Testis (tissue), 3 donors: ENCODE data around the gene ANKRA2. TPM values are rescaled to one million over a fixed set of nuclear protein-coding genes. Genes with fewer than 3 reads are reported as not detected.

Experiments
- DNase-seq: peaks from one replicate; pipeline ENCODE4 v3.0.0-alpha.2; 2019
- H3K27ac ChIP-seq, 2 donors: fragments of 200-600 bp; sonication (generic); one replicate each; pipeline ENCODE4 v1.5.1; 2019
- H3K27me3 ChIP-seq: fragments of 200-600 bp; sonication (generic); one replicate; pipeline ENCODE4 v1.5.1; 2019
- H3K36me3 ChIP-seq: fragments of 200-600 bp; sonication (generic); one replicate; pipeline ENCODE4 v1.5.1; 2017; ENCODE audit warnings: low read depth; ENCODE audit errors: missing control alignments
- H3K4me1 ChIP-seq: fragments of 200-600 bp; sonication (generic); one replicate; pipeline ENCODE4 v1.5.1; 2019
- H3K4me3 ChIP-seq, 2 donors: fragments of 200-600 bp; sonication (generic); one replicate each; pipeline ENCODE4 v1.5.1; 2017 to 2019
- H3K9me3 ChIP-seq: fragments of 200-600 bp; sonication (generic); one replicate; pipeline ENCODE4 v1.5.1; 2017
- CTCF ChIP-seq, 3 experiments: fragments of 450-650 bp in 2 of 3; fragments of 200-600 bp in 1 of 3; sonication (generic) in 1 of 3; IDR thresholded peaks; one replicate each; pipeline ENCODE4 v1.5.1; 2016 to 2019; ENCODE audit warnings: antibody characterized with exemption in 3 of 3, mild to moderate bottlenecking in 2 of 3, moderate library complexity in 1 of 3
- POLR2A ChIP-seq: fragments of 450-650 bp; IDR thresholded peaks from one replicate; pipeline ENCODE4 v1.6.1; 2017; ENCODE audit warnings: antibody characterized with exemption, mild to moderate bottlenecking, moderate library complexity
- WGBS, 2 donors: methylation state at CpG; one replicate each; pipeline ENCODE4 v1.1.5; 2018; 5-methylcytosine and 5-hydroxymethylcytosine counted together
- intact Hi-C: fragments of 100-400 bp; cut with DNase I; formaldehyde crosslinking; loops from one replicate; pipeline ENCODE4 v1.15.1; 2023; ENCODE audit warnings: low total_unique reads
- polyA plus RNA-seq: library from polyadenylated mRNA; stranded (reverse); fragments of 350-450 nt; fragmentation: Illumina TruSeq; extraction: RNeasy Lipid Tissue Mini Kit (QIAGEN cat#74804); gene quantifications from one replicate; pipeline ENCODE4 v1.2.3, GENCODE V29; 2014; ENCODE audit warnings: low read depth, low replicate concordance; ENCODE audit not compliant: insufficient read depth
- total RNA-seq, 2 donors: library from RNA; depleted of rRNA; stranded (reverse); fragments of >200 nt; gene quantifications; one replicate each; pipeline ENCODE4 v1.2.3, GENCODE V29; 2016

ANKRA2 gene
- total and polyA plus RNA-seq, 3 donors from 2014 or later = 20.3 to 34.7 (median 33.6) TPM

GRCh38 chr5:73587923-73588322 lies 22.5 kb upstream of the ANKRA2 start:
- no peaks in the 10 kb centered on the region for H3K36me3 ChIP-seq
- WGBS, 2 donors = 71 to 72% methylated on average over 1 of the region's 1 CpG
- no peaks in the 10 kb centered on the region for H3K27me3 ChIP-seq
- H3K27ac ChIP-seq = no peak overlapping the region
- no peak for DNase-seq
- no peak overlapping the region for H3K4me3 ChIP-seq
- no peaks in the 10 kb centered on the region for H3K9me3 ChIP-seq
- no peaks in the 10 kb centered on the region for H3K4me1 ChIP-seq
- TF ChIP-seq CTCF (IDR thresholded peaks at IDR 0.05) (no peak), POLR2A (no peak)
- intact Hi-C loops = no loop called here

GRCh38 chr5:73582285-73583145 lies 17.1 kb upstream of the ANKRA2 start:
- no peaks in the 10 kb centered on the region for H3K27me3 ChIP-seq
- H3K9me3 ChIP-seq = no peaks in the 10 kb centered on the region
- no peaks in the 10 kb centered on the region for H3K36me3 ChIP-seq
- H3K4me1 ChIP-seq = no peaks in the 10 kb centered on the region
- H3K27ac ChIP-seq = no peak overlapping the region
- intact Hi-C loops = no loop called here
- no peak for DNase-seq
- TF ChIP-seq POLR2A (no peak), CTCF (IDR thresholded peaks at IDR 0.05) (no peak)
- H3K4me3 ChIP-seq = no peak overlapping the region
- WGBS, 2 donors = 64 to 82% methylated on average over 3 of the region's 3 CpGs

GRCh38 chr5:73565969-73566547 lies 619 bp upstream of the ANKRA2 start:
- no peaks in the 10 kb centered on the region for H3K9me3 ChIP-seq
- no peak for DNase-seq
- 5 to 6% methylated on average over 8 of the region's 8 CpGs for WGBS, 2 donors
- H3K36me3 ChIP-seq = no peaks in the 10 kb centered on the region
- peaks cover 12% of the 10 kb centered on the region for H3K4me1 ChIP-seq
- peak overlapping the region; percentile 85 to 94 for H3K27ac ChIP-seq
- peak overlapping the region; percentile 79 to 99 for H3K4me3 ChIP-seq
- no peaks in the 10 kb centered on the region for H3K27me3 ChIP-seq
- intact Hi-C loops = no loop called here
- no peak for TF ChIP-seq CTCF (IDR thresholded peaks at IDR 0.05)
- no peak for TF ChIP-seq POLR2A

GRCh38 chr5:73564675-73565074 lies 764 bp downstream of the ANKRA2 start:
- TF ChIP-seq CTCF (IDR thresholded peaks at IDR 0.05) (no peak), POLR2A (no peak)
- no peak for DNase-seq
- peaks cover 12% of the 10 kb centered on the region for H3K4me1 ChIP-seq
- H3K27me3 ChIP-seq = no peaks in the 10 kb centered on the region
- 1% methylated on average over 9 of the region's 9 CpGs for WGBS, 2 donors
- intact Hi-C loops = no loop called here
- peak overlapping the region; percentile 85 to 94 for H3K27ac ChIP-seq
- H3K4me3 ChIP-seq = peak overlapping the region; percentile 79 to 99
- no peaks in the 10 kb centered on the region for H3K9me3 ChIP-seq
- no peaks in the 10 kb centered on the region for H3K36me3 ChIP-seq
